HPDE6-E6E7 (cell line): ENCODE results near the gene JPH3.
"Not testable (repeated sequence)": the region's sequence is repeated elsewhere in the genome, so short reads cannot be mapped to it uniquely, and the experiment has no call there.

ENCODE experiments used
- DNase-seq: peaks from one replicate; pipeline ENCODE4 v3.0.0; 2011; ENCODE audit warnings: missing footprints; ENCODE audit errors: extremely low spot score

JPH3 gene

DNA sequence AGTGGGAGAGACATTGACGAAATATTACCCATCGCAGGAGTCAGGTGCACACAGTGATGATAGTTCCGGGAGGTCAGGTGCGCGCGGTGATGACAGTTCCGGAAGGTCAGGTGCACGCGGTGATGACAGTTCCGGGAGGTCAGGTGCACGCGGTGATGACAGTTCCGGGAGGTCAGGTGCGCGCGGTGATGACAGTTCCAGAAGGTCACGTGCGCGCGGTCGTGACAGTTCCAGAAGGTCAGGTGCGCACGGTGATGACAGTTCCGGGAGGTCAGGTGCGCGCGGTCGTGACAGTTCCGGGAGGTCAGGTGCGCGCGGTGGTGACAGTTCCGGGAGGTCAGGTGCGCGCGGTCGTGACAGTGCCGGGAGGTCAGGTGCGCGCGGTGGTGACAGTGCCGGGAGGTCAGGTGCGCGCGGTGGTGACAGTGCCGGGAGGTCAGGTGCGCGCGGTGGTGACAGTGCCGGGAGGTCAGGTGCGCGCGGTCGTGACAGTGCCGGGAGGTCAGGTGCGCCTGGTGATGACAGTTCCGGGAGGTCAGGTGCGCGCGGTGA is 78.8 kb downstream of the JPH3 start:
- not testable (repeated sequence) for DNase-seq

DNA sequence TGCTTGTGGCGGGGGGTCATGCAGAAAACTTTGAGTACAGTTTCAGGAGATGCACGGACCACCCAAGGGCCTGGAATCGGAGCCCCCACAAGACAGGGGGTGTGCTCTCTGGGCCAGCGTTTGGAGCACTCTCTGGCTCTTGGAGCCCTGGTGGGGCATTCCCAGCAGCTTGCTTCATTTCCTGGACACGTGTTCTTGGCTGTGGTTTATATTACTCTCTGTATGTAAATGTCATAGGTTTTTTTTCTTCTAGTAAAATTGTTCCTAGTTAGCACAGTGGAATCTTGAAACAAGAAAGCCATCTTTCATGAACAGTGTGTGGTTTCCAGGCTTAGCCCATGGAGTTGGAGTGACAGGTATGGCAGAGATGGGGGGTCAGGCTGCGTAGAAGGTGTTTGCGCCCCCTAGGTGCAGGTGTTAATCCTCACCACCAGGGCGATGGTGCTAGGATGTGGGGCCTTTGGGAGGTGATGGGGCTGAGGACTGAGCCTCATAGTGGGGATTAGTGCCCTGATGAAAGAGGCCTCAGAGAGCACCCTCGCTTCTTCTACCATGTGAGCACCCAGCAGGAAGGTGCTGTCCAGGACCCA is 79.8 kb downstream of the JPH3 start:
- DNase-seq, result no peak

DNA sequence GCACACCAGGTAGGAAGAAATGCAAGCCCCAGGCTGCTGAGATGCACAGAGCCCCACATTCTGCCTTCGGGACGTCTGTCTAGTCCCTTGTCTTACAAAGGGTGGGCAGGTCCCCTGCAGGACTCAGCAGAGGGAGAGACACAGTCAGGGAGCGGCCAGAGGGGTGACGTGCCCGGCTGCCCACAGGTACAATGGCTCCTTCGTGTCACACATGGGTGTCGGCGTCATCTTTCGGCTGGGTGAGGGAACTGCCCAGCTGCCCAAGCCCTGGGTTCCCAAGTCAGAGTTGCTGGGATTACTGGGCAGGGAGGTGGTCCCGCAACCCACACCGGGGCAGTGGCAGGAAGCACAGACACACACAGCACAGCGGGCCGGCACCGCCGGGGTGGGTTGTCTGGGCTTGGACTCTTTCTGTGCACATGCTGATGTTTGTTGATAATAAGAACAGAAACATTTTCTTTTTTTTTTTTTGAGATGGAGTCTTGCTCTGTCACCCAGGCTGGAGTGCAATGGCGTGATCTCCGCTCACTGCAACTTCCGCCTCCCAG is 80.6 kb downstream of the JPH3 start:
- DNase-seq, result no peak

DNA sequence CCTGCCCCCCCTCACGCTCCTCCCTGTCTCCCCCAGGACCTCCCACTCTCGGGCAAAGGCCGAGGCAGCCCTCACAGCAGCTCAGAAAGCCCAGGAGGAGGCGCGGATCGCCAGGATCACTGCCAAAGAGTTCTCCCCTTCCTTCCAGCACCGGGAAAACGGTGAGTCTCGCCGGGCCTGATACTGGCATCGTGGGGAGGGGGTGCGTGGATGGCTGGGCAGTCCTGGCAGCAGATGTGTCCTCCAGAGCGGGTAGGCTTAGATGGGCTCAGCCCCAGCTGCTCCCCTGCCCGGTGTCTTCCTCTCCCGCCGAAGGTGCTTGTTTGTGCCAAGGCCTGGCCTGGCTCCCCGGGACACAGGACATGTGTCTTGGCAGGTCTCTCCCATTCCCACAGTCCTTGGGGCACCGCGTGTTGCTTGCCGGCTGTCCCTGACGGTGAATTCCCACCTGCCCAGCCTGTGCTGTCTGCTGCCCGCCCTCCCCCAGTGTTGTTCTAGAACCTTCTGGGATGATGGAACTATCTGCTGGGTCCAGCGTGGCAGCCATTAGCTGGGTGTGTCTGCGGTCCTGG is 81.9 kb downstream of the JPH3 start:
- DNase-seq, result no peak

DNA sequence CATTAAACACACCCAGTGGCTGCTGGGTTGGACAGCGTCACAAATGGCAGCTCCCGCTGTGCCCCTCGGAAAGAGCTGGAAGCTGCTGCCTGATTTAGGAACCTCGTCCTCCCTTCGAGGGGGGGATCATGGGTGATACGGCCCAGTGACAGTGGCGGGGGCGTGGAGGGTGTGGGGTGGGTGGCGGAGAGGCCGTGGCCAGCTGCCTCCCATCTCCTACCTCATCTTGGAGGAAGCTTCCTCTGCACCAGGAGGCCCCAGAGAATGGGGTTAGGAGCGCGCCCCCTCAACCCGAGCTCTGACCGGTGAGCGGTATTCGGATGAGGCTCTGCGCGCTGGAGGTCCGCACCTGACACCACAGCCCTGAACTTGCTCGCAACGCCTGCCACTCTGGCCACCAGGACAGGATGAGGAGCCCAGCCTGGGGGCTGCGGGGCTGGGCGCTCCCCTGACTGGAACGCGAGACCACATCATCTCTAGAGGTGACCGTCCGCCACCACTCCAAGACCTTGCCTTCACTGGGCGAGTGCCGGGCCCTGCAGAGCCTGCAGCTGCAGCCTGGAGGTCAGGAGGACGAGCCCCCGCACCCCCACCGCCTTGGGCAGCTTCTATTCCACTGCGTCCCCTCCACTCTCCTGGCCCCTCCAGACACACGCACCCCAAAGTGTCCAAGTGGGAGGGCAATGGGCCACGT is 82.5 kb downstream of the JPH3 start:
- no peak for DNase-seq

DNA sequence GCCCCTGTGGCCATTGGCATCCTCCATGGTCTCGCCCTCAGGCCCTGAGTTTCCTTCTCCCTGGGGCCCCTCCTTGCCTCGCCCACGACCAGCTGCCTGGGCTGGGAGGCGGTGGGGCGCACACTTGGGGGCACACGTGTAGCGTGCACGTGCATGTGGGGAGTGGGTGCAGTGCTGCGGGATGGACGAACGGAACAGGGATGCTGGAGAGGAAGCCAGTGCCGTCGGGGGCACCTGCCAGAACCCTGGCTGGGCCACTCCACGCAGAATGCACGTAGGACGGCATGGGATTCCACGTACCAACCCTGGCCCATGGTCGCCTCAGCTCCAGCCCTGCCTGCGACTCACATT is 83.1 kb downstream of the JPH3 start:
- no peak for DNase-seq

DNA sequence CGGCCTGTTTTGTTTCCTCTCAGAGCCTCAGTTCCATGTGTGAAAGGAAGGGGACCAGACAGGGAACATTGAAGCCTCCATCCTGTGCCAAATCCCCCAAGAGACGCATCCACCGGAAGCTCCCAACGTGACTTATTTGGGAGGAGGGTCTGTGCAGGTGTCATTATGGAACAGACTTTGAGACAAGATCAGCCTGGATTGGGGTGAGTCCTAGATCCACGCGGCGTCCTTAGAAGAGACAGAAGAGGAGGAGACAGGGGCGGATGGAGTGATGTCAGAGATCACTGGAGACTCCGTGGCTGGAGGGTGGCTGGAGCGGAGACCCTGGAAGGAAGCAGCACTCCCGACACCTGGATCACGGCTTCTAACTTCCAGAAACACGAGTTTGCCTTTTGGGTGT is 83.5 kb downstream of the JPH3 start:
- DNase-seq, result no peak

DNA sequence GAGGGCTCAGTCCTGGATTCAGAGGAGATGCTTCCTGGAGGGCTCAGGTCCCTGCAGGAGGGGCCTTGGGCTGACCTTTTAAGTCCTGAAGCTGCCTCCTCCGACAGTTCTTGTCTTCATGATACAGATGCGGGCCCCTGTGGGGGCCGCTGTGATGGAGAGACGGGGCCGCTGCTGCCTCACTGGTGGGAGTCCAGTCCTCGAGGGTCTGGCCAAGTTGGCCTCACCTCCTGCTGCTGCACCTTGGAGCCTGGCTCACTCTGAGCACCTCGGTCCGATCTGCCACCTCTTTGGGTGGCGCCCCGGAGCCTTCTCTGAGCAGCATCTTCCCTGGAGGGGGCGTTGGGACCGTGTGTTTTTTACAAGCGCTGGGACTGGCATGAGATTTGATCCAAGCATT is 84.4 kb downstream of the JPH3 start:
- no peak for DNase-seq

DNA sequence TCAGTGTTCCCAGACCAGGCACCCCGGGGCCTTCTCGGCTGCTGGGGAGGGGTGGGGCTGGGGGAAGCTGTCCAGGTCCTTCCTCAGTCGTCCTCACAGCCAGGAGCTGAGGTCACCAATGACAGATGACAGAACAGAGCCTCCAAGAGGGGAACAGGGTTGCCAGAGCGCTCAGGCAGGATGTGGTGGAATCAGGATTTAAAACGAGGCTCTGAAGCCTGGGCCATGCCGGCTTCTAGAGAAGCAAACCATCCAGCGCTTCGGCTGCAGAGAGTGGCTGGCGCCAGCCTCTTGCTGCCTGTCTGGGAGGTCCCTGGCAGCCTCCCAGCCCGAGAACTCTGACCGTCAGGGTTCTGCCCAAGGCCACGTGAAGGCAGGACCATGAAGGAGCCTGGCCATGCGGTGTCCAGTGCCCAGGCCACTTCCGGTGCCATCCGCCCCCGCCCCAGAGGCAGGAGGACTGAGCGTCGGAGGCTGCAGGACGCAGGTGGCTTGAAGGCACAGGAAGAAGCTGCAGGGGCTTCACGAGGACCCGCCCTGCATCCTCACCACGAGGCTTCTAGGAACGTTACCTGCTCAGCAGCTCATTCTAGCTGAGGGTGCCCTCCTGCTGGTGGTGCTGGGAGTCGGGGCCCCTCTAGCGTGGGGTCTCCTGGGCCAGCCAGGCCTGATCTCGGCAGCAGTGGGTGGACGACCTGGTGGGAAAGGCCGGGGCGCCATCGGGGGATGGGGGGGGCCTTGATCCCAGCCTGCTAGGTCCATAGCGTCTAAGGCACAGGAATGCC is 85.0 kb downstream of the JPH3 start:
- no peak for DNase-seq

DNA sequence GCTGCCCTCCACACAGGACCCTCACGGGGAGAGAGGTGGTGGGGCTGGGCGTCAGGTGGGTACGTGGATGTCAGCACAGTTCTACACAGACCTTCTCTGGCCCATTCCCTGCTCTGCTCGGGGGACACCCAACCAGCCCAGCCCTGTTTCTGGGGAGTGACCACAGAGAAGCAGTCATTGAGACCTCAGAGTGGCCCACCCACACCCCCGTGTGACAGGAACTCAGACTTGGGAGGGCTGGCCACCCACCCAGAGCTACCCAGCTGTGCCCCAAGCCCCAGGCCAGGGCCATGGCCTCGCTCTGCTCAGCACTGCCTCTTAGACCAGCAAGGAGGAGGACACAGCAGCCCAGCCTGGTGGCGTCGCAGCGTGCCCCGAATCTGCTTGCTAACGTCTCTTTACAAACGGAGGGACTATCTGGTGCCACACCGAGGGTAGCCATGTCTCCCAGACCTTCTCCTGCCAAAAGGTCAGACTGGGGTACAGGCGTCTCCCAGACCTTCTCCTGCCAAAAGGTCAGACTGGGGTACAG is 85.8 kb downstream of the JPH3 start:
- DNase-seq, result no peak

DNA sequence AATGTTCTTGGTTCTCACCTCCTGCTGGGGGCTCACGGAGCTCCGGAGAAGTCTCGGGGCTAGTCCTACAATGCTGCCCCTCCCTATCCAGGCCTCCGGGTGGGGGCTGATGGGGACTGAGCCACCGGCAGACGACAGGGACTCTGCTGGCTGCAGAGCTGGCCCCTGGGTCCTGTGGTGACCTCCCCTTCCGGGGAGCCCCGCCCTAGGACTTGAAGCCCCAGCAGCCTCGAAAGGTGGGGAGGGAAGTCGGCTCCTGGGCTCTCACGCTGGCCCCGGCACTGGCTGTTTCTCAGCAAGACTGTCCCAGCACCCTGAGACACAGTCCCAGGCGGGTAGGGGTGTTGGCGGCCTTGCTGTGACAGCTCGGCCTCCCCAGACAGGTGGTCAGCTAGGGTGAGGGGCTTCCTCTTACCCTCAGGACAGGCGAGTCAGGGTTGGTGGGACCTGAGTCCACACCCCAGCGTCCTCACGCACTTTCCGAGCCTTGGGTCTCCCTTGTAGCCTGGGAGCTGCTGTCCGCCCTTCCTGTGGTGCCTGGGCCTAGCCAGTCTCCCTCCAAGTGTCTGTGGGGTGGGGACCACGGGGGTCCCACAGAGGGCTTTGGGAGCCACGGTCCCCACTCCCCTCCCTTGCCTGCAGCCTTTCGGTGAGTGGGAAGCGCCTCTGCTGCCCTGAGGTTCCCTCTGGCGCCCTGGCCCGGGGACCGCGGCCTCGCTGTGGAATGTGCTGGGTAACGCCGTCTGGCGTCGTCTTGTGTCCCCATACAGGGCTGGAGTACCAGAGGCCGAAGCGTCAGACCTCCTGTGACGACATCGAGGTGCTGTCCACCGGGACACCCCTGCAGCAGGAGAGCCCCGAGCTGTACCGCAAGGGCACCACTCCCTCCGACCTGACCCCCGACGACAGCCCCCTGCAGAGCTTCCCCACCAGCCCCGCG is 86.8 kb downstream of the JPH3 start:
- no peak for DNase-seq

DNA sequence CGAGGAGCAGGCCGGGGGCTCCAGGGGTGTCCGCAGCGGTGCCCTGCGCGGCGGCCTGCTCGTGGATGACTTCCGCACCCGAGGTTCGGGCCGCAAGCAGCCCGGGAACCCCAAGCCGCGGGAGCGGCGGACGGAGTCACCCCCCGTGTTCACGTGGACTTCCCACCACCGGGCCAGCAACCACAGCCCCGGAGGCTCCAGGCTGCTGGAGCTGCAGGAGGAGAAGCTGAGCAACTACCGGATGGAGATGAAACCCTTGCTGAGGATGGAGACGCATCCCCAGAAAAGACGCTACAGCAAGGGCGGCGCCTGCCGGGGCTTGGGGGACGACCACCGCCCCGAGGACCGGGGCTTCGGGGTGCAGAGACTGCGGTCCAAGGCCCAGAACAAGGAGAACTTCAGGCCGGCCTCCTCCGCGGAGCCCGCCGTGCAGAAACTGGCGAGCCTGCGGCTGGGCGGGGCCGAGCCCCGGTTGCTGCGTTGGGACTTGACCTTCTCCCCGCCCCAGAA is 87.7 kb downstream of the JPH3 start:
- no peak for DNase-seq

DNA sequence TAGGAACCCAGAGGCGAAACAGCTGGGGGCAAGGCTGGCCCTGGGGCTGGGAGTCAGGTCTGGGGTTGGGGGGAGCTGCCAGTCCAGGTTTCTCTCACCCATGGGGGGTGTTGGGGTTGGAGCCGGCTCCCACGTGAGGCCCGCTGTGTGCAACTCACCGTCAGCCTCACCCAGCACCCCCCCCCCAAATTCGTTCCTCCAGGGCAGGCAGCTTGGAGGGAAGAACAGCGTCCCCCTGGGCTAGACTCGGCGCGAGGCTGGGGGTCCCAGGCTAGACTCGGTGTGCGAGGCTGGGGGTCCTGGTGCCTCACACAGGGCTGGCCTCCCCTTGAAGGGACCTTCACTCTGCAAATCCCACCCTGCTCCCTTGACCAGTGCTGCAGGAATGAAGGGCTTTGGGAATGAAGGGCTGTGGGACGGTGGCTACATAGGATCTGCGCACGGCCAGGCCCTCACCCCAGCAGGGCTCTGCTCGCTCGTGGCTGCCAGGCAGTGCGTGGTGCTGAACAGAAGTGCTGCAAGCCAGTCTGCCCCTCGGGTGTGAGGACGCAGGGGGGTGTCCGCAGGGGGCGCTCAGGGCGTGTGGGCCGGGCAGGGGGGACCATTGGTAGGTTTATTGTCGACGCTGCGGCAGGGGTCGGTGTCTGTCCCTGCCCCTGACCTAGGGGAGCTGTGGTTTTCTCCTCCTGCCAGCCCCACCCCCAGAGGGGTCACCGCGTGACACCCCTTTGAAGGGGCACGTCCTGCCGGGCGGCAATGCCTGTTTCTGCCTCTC is 88.8 kb downstream of the JPH3 start:
- DNase-seq, result no peak

DNA sequence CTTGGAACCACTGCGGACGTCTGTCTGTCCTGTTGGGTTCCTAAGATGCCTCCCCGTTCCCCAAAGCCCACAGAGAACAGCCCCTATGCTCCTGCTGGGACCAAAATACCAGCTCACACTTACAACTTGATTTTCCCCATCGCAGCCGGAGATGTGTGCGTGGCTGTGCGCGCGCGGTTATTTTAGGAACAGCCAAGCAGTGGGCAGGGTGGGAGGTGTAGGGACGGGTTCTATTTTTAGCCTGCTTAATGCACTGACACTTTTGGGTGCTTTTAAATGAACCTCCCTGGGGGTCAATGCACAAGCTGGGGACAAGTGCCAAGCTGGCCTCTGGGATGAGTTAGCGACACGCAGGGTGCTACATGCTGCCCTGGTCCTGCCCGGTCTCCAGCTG is 89.4 kb downstream of the JPH3 start:
- no peak for DNase-seq

DNA sequence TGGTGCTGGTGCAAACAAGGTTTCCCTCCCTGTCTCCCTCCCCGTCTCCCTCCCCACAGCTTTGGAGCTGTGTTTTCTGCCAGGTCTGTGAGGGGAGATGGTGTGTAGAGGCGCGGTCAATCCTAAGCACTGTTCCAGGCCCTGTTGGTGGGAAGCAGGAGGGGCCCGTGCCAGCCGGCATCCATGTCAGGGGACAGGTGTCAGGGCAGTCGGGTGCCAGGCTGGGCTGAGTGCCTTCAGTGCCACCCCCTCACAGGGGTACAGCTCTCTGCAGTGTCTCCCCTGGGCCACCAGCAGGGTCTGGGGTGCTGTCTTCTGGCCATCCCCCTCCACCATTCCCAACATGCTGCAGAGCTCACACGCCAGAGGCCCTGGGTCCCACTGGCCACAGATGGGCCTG is 89.9 kb downstream of the JPH3 start:
- no peak for DNase-seq

DNA sequence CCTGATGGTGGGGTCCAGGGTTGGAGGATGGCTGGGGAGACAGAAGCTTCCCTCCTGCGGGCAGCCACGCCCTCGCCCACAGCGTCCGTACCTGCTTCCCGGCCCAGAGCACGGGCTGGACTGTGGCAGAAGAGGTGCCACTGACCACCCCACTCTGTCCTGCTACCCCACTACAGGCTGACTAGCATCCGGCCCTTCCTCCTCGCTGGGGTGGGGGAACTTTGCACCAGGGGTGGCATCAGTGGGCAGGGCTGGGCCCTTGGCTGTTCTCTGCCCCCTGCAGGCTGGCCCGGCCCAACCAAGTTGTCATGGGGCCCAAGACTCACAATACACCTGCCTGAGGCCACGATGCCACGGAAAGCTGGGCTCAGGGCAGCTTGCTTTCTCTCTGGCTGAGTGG is 90.4 kb downstream of the JPH3 start:
- no peak for DNase-seq

DNA sequence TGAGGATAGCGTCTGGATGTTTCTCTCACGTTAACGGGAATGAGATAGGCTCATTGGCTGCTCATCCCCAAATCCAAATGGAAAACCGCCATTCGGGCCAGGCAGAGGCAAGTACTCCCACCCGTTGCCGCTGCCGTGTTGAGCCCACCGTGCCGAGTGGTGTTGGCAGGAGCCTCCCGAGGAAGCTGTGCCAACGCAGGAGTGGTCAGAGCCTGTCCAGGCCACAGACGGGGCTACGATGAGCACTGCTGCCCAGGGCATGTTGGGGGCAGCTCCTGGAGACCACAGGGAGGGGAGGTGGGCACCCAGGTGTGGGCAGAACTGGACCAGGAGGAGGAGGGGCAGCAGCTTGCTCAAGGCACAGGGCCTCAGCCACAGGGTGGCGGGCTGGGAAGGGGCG is 91.5 kb downstream of the JPH3 start:
- DNase-seq, result no peak

DNA sequence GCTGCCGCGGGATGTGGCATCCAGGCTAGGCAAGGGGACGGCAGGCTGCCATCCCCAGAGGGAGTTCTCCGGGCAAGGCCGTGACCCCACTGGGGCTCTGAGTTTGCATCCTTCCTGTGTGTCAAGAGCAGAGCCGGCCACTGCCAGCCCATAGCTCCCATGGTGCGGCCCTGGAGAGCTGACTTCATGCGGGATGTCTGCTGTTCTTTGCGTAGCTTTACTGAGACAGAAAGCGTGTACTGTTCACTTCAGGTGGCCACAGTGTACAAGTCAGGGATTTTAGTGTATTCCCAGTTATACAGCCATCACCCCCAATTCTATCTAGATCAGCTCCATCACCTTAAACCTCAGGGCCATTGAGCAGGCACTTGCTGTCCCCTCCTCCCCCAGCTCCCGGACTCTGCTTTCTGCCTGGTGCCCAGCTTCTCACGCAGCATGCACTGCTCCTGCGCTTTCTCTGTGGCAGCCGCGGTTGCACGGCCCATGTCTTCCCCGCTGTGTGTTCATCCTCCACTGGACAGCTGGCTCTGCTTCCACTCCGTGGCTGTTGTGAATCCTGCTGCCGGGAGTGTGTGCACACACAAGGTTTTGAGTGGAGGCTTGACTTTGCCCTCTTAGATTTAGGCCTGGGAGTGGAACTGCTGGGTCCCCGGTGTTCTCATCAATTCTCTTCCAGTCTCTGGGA is 92.3 kb downstream of the JPH3 start:
- no peak for DNase-seq

DNA sequence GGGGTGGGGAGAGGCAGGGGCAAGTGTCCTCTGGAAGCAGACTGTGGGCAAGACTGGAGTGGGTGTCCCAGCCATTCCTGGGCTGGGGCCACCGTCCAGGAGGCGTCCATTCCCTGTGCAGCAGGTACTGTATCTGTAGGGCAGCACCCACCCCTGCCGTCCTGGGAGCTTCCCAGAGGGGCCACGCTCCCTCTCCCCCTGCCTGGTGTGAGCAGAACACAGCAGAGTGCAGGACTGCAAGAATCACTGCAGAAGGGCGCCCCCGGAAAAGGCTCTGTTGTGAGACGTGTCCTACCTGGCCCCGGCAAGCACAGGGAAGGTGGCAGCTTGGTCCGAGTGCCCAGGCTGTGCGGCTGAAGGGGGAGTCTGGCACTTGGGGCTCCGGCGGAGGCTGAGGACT is 93.2 kb downstream of the JPH3 start:
- no peak for DNase-seq
